IMR-90 (cell line): Measurements from ENCODE around the gene PIM1. TPM values are rescaled to one million over a fixed set of nuclear protein-coding genes. Genes with fewer than 3 reads are reported as not detected.

Experiments used
- ATAC-seq: fragments of 200-7000 bp; cut with Tn5 transposase; 2 replicates; pipeline ENCODE4 v1.9.1; 2020; ENCODE audit warnings: low read depth, mild to moderate bottlenecking, moderate library complexity
- BruUV-seq: library from RNA; stranded (reverse); fragments of 400-500 nt; replicated peaks from 2 replicates; lab custom pipeline; 2021; lab: Mats Ljungman, UMichigan
- CTCF ChIA-PET: fragments of 300-600 bp; formaldehyde crosslinking; extraction: SDS; loops from one replicate; lab custom pipeline; 2021; ENCODE audit warnings: antibody characterized with exemption; lab: Yijun Ruan, JAX
- POLR2A ChIA-PET: fragments of 300-600 bp; sonication (Branson Sonifier 250); formaldehyde crosslinking; loops from one replicate; lab custom pipeline; 2022; ENCODE audit warnings: antibody characterized with exemption; ENCODE audit not compliant: unreplicated experiment; lab: Charles Lee
- DNase-seq: peaks from one replicate; pipeline ENCODE4 v3.0.0; 2013
- H2AFZ ChIP-seq: replicated peaks from 2 replicates; pipeline ENCODE3; 2013; ENCODE audit warnings: low read length, mild to moderate bottlenecking; ENCODE audit not compliant: poor library complexity
- H2AK5ac ChIP-seq: 2 replicates; pipeline ENCODE4 v1.6.1; 2013; ENCODE audit warnings: low read depth, low read length, inconsistent platforms
- H2AK9ac ChIP-seq: replicated peaks from 2 replicates; pipeline ENCODE3; 2013; ENCODE audit warnings: mild to moderate bottlenecking, low read depth, low read length, moderate library complexity; ENCODE audit not compliant: poor library complexity
- H2BK120ac ChIP-seq: 2 replicates; pipeline ENCODE4 v1.6.1; 2013; ENCODE audit warnings: low read depth, low read length, inconsistent platforms
- H2BK15ac ChIP-seq: 3 replicates; pipeline ENCODE4 v1.6.1; 2013; ENCODE audit warnings: low read depth, low read length, inconsistent platforms
- H2BK20ac ChIP-seq: 2 replicates; pipeline ENCODE4 v1.6.1; 2013; ENCODE audit warnings: low read depth, mild to moderate bottlenecking, inconsistent platforms, low read length, moderate library complexity
- H2BK5ac ChIP-seq: 2 replicates; pipeline ENCODE4 v1.6.1; 2013; ENCODE audit warnings: mild to moderate bottlenecking, low read depth, low read length, inconsistent platforms; ENCODE audit not compliant: poor library complexity, severe bottlenecking
- H3K14ac ChIP-seq: replicated peaks from 2 replicates; pipeline ENCODE4 v1.6.1; 2013; ENCODE audit warnings: low read depth, low read length, inconsistent platforms
- H3K18ac ChIP-seq: 2 replicates; pipeline ENCODE4 v1.6.1; 2013; ENCODE audit warnings: low read depth, low read length, control low read depth
- H3K23ac ChIP-seq: 2 replicates; pipeline ENCODE4 v1.6.1; 2013; ENCODE audit warnings: low read depth, low read length, inconsistent platforms
- H3K27ac ChIP-seq: 2 replicates; pipeline ENCODE4 v1.5.1; 2013; ENCODE audit warnings: mild to moderate bottlenecking, control low read depth, low read length; ENCODE audit not compliant: insufficient read depth
- H3K27me3 ChIP-seq: 2 replicates; pipeline ENCODE4 v1.6.1; 2013; ENCODE audit warnings: low read length; ENCODE audit not compliant: control insufficient read depth, insufficient read depth
- H3K36me3 ChIP-seq: 2 replicates; pipeline ENCODE4 v1.6.1; 2013; ENCODE audit warnings: low read length, mixed read lengths; ENCODE audit not compliant: control insufficient read depth, insufficient read depth
- H3K4ac ChIP-seq: 2 replicates; pipeline ENCODE4 v1.6.1; 2013; ENCODE audit warnings: low read depth, low read length, inconsistent platforms
- H3K4me1 ChIP-seq: 2 replicates; pipeline ENCODE4 v1.6.1; 2013; ENCODE audit warnings: low read length, mixed read lengths; ENCODE audit not compliant: control insufficient read depth, insufficient read depth
- H3K4me2 ChIP-seq: 2 replicates; pipeline ENCODE4 v1.6.1; 2013; ENCODE audit warnings: low read depth, mild to moderate bottlenecking, control low read depth, low read length, moderate library complexity
- H3K4me3 ChIP-seq: 2 replicates; pipeline ENCODE4 v1.5.1; 2013; ENCODE audit warnings: low read depth, mild to moderate bottlenecking, control low read depth, low read length, moderate library complexity; ENCODE audit not compliant: insufficient read depth
- H3K56ac ChIP-seq: 2 replicates; pipeline ENCODE4 v1.6.1; 2013; ENCODE audit warnings: low read length, inconsistent platforms; ENCODE audit not compliant: insufficient read depth; ENCODE audit errors: extremely low read depth
- H3K79me1 ChIP-seq, 2 experiments: 2 replicates each; pipeline ENCODE4 v1.6.1; 2013; ENCODE audit warnings: low read length in 2 of 2, inconsistent platforms in 1 of 2, low read depth in 1 of 2
- H3K9ac ChIP-seq: 2 replicates; pipeline ENCODE4 v1.6.1; 2013; ENCODE audit warnings: low read depth, low read length, control low read depth
- H3K9me1 ChIP-seq: 2 replicates; pipeline ENCODE4 v1.6.1; 2013; ENCODE audit warnings: low read length, inconsistent platforms; ENCODE audit not compliant: insufficient read depth
- H3K9me3 ChIP-seq: 2 replicates; pipeline ENCODE4 v1.6.1; 2013; ENCODE audit warnings: low read length; ENCODE audit not compliant: control insufficient read depth, insufficient read depth
- H4K20me1 ChIP-seq: 2 replicates; pipeline ENCODE4 v1.6.1; 2013; ENCODE audit warnings: low read length, inconsistent platforms; ENCODE audit not compliant: insufficient read depth
- H4K5ac ChIP-seq: 2 replicates; pipeline ENCODE4 v1.6.1; 2013; ENCODE audit warnings: mild to moderate bottlenecking, low read depth, low read length, control low read depth
- H4K8ac ChIP-seq, 2 experiments: 2 replicates each; pipeline ENCODE4 v1.6.1; 2013; ENCODE audit warnings: low read depth in 2 of 2, low read length in 2 of 2, control low read depth in 1 of 2, inconsistent platforms in 1 of 2
- H4K91ac ChIP-seq: 2 replicates; pipeline ENCODE4 v1.6.1; 2013; ENCODE audit warnings: low read depth, low read length, inconsistent platforms; ENCODE audit not compliant: insufficient read depth
- BHLHE40 ChIP-seq: fragments of 150-350 bp; IDR thresholded peaks from 2 replicates; pipeline ENCODE4 v1.6.1; 2016; ENCODE audit warnings: mild to moderate bottlenecking, low read depth, low read length
- CEBPB ChIP-seq: IDR thresholded peaks from 2 replicates; pipeline ENCODE4 v1.6.1; 2012; ENCODE audit warnings: low read depth, low read length, improper control_type of control experiment
- CHD1 ChIP-seq: IDR thresholded peaks from 2 replicates; pipeline ENCODE4 v1.6.1; 2012; ENCODE audit warnings: low read depth, low read length, improper control_type of control experiment
- FOS ChIP-seq: fragments of 150-350 bp; IDR thresholded peaks from 2 replicates; pipeline ENCODE4 v1.6.1; 2016; ENCODE audit warnings: low read depth, low read length
- MAFK ChIP-seq: IDR thresholded peaks from 2 replicates; pipeline ENCODE4 v1.6.1; 2012; ENCODE audit warnings: low read depth, low read length, improper control_type of control experiment
- MAZ ChIP-seq: IDR thresholded peaks from 2 replicates; pipeline ENCODE4 v1.6.1; 2012; ENCODE audit warnings: low read depth, mild to moderate bottlenecking, low read length, improper control_type of control experiment, moderate library complexity, borderline replicate concordance
- MXI1 ChIP-seq: IDR thresholded peaks from 2 replicates; pipeline ENCODE4 v1.6.1; 2012; ENCODE audit warnings: low read depth, mild to moderate bottlenecking, low read length, moderate library complexity, borderline replicate concordance
- NFE2L2 ChIP-seq: fragments of 150-350 bp; IDR thresholded peaks from 2 replicates; pipeline ENCODE4 v1.6.1; 2016; ENCODE audit warnings: low read depth, mild to moderate bottlenecking, low read length
- POLR2A ChIP-seq: IDR thresholded peaks from 2 replicates; pipeline ENCODE4 v1.6.1; 2012; ENCODE audit warnings: mild to moderate bottlenecking, low read depth, low read length
- RAD21 ChIP-seq: IDR thresholded peaks from 2 replicates; pipeline ENCODE4 v1.6.1; 2012; ENCODE audit warnings: low read length, improper control_type of control experiment
- RCOR1 ChIP-seq: IDR thresholded peaks from 2 replicates; pipeline ENCODE4 v1.6.1; 2012; ENCODE audit warnings: mild to moderate bottlenecking, low read length, improper control_type of control experiment; ENCODE audit not compliant: insufficient replicate concordance
- RFX5 ChIP-seq: IDR thresholded peaks from 2 replicates; pipeline ENCODE4 v1.8.0; 2012; ENCODE audit warnings: low read depth, mild to moderate bottlenecking, low read length, moderate library complexity
- SMC3 ChIP-seq: fragments of 150-350 bp; IDR thresholded peaks from 2 replicates; pipeline ENCODE4 v1.6.1; 2016; ENCODE audit warnings: low read depth, mild to moderate bottlenecking, antibody characterized with exemption, low read length, moderate library complexity
- WGBS, 2 experiments: methylation state at CpG; one replicate each; pipeline versions ENCODE4 v1.1.5 to v1.1.7; 2013; ENCODE audit warnings: missing lambda C conversion rate in 2 of 2; ENCODE audit not compliant: insufficient read length in 1 of 2; ENCODE audit errors: extremely low coverage in 2 of 2; 5-methylcytosine and 5-hydroxymethylcytosine counted together
- dilution Hi-C: fragments of 300-500 bp; cut with HindIII; formaldehyde crosslinking; loops from one replicate; pipeline ENCODE4 v1.14.3; 2018; ENCODE audit warnings: low sequenced_read_pairs; ENCODE audit not compliant: unreplicated experiment
- in situ Hi-C: fragments of 300-500 bp; cut with MboI; formaldehyde crosslinking; loops from 3 replicates; pipeline ENCODE4 v1.14.3; 2019; ENCODE audit warnings: low sequenced_read_pairs, inconsistent platforms, mixed read lengths
- intact Hi-C: fragments of 100-400 bp; cut with micrococcal nuclease; formaldehyde crosslinking; loops from 2 replicates; pipeline ENCODE4 v1.10.0; 2022
- polyA plus RNA-seq, 3 experiments: library from polyadenylated mRNA; depleted of rRNA; stranded (reverse); fragments of >200 nt; gene quantifications; 2 replicates each; pipeline ENCODE4 v1.2.3, GENCODE V29; 2012; ENCODE audit warnings: low replicate concordance in 1 of 3
- total RNA-seq: library from RNA; depleted of rRNA; stranded (reverse); fragments of >200 nt; gene quantifications from 2 replicates; pipeline ENCODE4 v1.2.3, GENCODE V29; 2012
- TF ChIP-seq, protein P1 (sequence below): fragments of 150-350 bp; IDR thresholded peaks from 2 replicates; pipeline ENCODE4 v1.6.1; 2017; ENCODE audit warnings: mild to moderate bottlenecking, antibody characterized with exemption, low read length, low read depth
- TF ChIP-seq, protein P2 (sequence below): fragments of 150-350 bp; IDR thresholded peaks from 2 replicates; pipeline ENCODE4 v1.6.1; 2016; ENCODE audit warnings: low read depth, mild to moderate bottlenecking, low read length, moderate library complexity, borderline replicate concordance
- TF ChIP-seq, protein P3 (sequence below): conservative IDR thresholded peaks from 2 replicates; pipeline ENCODE4 v1.5.1; 2012; ENCODE audit warnings: mild to moderate bottlenecking, low read depth, low read length, improper control_type of control experiment

PIM1 gene
- total and polyA plus RNA-seq, 2 of the 4 experiments (the other 2 are of a cell fraction) = 7.2 to 18.5 TPM

DNA sequence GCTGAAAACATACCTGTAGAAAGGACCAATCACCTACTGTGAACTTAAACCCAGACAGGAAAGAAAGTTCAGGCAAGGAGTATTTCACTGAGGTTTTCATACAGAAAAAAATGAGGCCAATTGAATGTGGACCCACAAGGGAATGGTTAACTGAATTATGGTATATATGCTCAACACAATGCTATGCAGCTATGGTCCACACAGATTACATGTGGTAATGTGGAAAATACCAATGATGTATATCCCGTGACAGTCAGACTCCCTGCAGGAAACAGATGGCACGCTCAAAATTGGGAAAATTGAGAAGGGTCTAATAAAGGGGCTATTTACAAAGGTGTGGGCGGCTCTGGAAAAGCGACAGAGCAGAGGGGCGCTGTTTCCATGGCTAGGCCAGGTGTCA, 47.1 kb upstream of the PIM1 start:
- H3K9me1 ChIP-seq = no peaks in the 10 kb centered on the region; the same call in 1 of the 2 replicates
- 100% methylated on average over 1 of the region's 5 CpGs; no CpG with 5 or more reads in 1 of the 2 experiments for WGBS, 2 experiments
- no peak overlapping the region for H4K91ac ChIP-seq
- H2BK120ac ChIP-seq = no peak overlapping the region
- no peak overlapping the region for H2BK20ac ChIP-seq
- no peaks in the 10 kb centered on the region for H3K27me3 ChIP-seq
- no peak overlapping the region for H2BK15ac ChIP-seq
- H3K4me1 ChIP-seq = peaks cover 4% of the 10 kb centered on the region; the same call in 1 of the 2 replicates
- dilution Hi-C loops = no loop called here
- H2AK9ac ChIP-seq = no peak overlapping the region
- DNase-seq (peak; percentile 63), ATAC-seq (no peak)
- no peak overlapping the region for H3K9ac ChIP-seq
- no peak overlapping the region; the same call in 1 of the 2 replicates for H2AK5ac ChIP-seq
- in situ Hi-C loops = no loop called here
- no peak for TF ChIP-seq FOS
- TF ChIP-seq, protein P1, sequence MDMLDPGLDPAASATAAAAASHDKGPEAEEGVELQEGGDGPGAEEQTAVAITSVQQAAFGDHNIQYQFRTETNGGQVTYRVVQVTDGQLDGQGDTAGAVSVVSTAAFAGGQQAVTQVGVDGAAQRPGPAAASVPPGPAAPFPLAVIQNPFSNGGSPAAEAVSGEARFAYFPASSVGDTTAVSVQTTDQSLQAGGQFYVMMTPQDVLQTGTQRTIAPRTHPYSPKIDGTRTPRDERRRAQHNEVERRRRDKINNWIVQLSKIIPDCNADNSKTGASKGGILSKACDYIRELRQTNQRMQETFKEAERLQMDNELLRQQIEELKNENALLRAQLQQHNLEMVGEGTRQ = no peak
- no peak for TF ChIP-seq RFX5
- no peak for TF ChIP-seq POLR2A
- no peak for TF ChIP-seq CHD1
- TF ChIP-seq, protein P2, sequence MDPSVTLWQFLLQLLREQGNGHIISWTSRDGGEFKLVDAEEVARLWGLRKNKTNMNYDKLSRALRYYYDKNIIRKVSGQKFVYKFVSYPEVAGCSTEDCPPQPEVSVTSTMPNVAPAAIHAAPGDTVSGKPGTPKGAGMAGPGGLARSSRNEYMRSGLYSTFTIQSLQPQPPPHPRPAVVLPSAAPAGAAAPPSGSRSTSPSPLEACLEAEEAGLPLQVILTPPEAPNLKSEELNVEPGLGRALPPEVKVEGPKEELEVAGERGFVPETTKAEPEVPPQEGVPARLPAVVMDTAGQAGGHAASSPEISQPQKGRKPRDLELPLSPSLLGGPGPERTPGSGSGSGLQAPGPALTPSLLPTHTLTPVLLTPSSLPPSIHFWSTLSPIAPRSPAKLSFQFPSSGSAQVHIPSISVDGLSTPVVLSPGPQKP = no peak
- no peak for TF ChIP-seq RAD21
- no peak for TF ChIP-seq MXI1
- no peak for TF ChIP-seq NFE2L2
- TF ChIP-seq, protein P3, sequence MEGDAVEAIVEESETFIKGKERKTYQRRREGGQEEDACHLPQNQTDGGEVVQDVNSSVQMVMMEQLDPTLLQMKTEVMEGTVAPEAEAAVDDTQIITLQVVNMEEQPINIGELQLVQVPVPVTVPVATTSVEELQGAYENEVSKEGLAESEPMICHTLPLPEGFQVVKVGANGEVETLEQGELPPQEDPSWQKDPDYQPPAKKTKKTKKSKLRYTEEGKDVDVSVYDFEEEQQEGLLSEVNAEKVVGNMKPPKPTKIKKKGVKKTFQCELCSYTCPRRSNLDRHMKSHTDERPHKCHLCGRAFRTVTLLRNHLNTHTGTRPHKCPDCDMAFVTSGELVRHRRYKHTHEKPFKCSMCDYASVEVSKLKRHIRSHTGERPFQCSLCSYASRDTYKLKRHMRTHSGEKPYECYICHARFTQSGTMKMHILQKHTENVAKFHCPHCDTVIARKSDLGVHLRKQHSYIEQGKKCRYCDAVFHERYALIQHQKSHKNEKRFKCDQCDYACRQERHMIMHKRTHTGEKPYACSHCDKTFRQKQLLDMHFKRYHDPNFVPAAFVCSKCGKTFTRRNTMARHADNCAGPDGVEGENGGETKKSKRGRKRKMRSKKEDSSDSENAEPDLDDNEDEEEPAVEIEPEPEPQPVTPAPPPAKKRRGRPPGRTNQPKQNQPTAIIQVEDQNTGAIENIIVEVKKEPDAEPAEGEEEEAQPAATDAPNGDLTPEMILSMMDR = no peak
- no peak for TF ChIP-seq CEBPB
- TF ChIP-seq MAFK = no peak
- TF ChIP-seq MAZ = no peak
- TF ChIP-seq SMC3 = no peak
- TF ChIP-seq RCOR1 = no peak
- TF ChIP-seq BHLHE40 = no peak
- no peak overlapping the region for H3K18ac ChIP-seq
- H3K4ac ChIP-seq = no peak overlapping the region
- H3K23ac ChIP-seq = no peak overlapping the region
- H3K14ac ChIP-seq = no peak overlapping the region
- H3K9me3 ChIP-seq = no peaks in the 10 kb centered on the region
- POLR2A ChIA-PET = no interaction called here
- CTCF ChIA-PET = no interaction called here
- H3K4me3 ChIP-seq = no peak overlapping the region
- no TSS peak for BruUV-seq
- no peak overlapping the region for H3K56ac ChIP-seq
- H3K27ac ChIP-seq = no peak overlapping the region
- H4K8ac ChIP-seq = no peak overlapping the region
- H2AFZ ChIP-seq = no peak overlapping the region
- H2BK5ac ChIP-seq = no peak overlapping the region
- intact Hi-C loops = no loop called here
- H3K36me3 ChIP-seq = no peaks in the 10 kb centered on the region
- no peaks in the 10 kb centered on the region for H3K79me1 ChIP-seq
- H3K4me2 ChIP-seq = no peak overlapping the region
- no peak overlapping the region for H4K5ac ChIP-seq
- H4K20me1 ChIP-seq = no peaks in the 10 kb centered on the region
